ENCODE measurements around the gene UPK2.

The UPK2 gene

DNA sequence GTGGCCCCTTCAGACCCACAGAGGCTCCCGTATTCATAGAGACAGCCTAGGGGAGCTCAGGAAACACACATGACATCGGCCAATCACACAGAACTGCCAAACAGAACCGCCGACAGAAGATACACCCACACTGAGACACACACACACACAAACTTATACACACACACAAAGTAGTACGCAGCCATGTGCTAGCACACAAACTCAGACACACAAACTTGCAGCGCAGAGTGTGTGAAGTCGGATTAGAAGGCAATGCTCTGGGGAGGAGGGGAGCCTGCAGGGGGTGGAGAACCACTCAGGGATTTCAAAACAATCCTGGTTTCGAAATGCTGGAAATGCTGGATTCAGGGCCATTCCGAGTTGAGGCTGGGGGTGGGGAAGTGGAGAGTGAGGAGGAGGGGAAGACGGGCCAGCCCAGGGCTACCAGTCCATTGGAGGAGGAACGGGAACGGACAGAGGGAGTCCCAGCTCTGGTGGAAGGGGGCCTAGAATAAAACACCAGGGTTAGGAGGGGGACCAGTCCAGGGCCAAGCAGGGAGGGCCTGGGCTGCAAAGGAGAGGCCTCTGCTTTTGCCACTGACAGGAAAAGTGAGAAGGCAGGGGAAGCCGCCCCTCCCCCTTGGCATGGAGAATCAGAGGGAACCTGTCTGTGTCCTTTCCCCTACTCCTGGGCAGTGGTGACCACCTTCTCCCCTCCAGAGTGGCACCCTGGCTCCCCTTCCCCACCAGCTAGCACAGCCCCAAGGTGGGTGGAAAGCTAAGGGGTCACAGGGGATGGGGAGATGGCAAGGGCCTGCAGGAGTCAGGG lies 34.8 kb upstream of the UPK2 start:
- DNase-seq (ENCODE audit: insufficient read length, low spot score) (no peak), FAIRE-seq (no peak)
- TF ChIP-seq, protein P1, sequence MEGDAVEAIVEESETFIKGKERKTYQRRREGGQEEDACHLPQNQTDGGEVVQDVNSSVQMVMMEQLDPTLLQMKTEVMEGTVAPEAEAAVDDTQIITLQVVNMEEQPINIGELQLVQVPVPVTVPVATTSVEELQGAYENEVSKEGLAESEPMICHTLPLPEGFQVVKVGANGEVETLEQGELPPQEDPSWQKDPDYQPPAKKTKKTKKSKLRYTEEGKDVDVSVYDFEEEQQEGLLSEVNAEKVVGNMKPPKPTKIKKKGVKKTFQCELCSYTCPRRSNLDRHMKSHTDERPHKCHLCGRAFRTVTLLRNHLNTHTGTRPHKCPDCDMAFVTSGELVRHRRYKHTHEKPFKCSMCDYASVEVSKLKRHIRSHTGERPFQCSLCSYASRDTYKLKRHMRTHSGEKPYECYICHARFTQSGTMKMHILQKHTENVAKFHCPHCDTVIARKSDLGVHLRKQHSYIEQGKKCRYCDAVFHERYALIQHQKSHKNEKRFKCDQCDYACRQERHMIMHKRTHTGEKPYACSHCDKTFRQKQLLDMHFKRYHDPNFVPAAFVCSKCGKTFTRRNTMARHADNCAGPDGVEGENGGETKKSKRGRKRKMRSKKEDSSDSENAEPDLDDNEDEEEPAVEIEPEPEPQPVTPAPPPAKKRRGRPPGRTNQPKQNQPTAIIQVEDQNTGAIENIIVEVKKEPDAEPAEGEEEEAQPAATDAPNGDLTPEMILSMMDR (IDR thresholded peaks at IDR 0.05; ENCODE audit: insufficient read depth, missing control alignments), result no peak

DNA sequence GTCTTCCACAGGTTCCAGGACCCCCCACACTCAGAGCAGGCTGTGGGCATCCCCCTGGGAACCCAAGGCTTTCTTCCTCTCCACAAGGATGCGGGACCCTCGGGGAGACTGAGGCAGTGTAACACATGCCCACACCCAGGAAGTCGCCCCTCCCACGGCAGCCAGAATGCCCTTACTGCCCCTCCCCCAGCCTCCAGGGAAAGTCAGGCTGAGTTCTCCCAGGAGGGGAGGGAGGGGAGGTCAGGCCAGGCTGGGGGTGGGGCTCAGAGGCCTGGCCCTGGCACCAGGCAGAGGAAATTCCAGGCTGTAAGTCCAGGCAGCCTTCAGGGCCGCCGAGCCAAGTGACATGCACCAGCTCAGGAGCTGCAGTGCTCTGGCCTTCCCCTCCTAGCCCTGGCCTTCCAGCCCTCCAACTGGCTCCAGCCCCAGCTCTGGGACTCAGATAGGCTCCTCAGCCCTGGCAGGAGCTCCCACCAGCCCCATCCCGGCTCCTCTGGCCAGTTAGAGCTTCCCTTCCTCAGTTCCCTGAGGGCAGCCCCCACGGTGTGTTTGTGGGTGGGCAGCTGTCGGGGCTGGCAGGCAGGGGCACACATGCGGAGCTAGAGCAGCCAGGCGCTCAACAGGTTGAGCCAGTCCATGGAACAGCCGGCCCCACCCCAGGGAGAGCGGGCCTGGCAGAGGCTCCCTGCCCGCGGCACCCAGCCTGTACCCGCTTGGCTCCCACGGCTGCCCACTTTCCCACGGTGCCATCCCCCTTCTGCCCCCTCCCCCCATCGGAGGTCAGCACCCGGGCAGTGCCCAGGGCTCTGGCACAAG lies 34.0 kb upstream of the UPK2 start:
- no peak for DNase-seq (ENCODE audit: insufficient read length, low spot score)
- TF ChIP-seq, protein P1 (IDR thresholded peaks at IDR 0.05; ENCODE audit: insufficient read depth, missing control alignments), result no peak
- no peak for FAIRE-seq

DNA sequence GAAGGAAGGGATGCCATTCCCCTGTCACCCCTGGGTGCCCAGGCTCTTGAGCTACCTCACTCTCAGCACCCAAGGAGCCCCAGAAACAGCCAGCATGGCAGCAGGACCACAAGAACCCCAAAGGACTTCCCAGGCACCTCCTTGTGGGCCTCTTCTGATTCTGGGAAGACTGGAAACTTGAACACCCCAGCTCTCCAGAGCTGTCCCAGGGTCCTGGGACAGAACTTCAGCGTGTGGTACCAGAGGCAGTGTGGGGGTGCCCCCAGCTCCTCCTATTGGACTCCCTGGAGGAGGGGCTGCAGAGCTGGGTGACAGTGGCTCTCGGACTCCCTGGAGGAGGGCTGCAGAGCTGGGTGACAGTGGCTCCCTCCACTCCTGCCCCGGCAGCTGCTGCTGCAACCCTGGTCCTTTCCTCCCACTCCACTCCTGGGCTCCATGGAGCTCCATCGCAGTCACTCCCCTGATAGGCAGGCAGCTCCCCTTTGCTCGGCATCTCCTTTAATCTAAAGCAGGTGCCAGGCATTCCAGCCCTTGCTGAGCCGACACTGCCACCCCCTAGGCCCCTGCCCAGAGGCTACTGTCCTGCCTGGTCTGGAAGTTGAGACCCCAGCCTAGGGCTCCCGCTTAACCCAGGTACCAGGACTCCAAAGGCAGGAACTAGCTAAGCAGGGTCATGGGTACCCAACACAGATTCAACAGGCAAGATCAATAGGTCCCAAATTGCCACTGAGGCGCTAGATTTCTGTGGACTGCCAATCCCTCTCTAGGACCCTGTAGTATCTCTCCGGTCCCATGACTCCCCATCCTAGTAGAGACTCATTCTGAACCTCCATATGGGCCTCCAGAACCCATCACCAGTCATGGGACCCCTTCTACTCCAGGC lies 33.1 kb upstream of the UPK2 start:
- no peak for FAIRE-seq
- DNase-seq (ENCODE audit: insufficient read length, low spot score), result no peak
- TF ChIP-seq, protein P1 (IDR thresholded peaks at IDR 0.05; ENCODE audit: insufficient read depth, missing control alignments), result no peak

DNA sequence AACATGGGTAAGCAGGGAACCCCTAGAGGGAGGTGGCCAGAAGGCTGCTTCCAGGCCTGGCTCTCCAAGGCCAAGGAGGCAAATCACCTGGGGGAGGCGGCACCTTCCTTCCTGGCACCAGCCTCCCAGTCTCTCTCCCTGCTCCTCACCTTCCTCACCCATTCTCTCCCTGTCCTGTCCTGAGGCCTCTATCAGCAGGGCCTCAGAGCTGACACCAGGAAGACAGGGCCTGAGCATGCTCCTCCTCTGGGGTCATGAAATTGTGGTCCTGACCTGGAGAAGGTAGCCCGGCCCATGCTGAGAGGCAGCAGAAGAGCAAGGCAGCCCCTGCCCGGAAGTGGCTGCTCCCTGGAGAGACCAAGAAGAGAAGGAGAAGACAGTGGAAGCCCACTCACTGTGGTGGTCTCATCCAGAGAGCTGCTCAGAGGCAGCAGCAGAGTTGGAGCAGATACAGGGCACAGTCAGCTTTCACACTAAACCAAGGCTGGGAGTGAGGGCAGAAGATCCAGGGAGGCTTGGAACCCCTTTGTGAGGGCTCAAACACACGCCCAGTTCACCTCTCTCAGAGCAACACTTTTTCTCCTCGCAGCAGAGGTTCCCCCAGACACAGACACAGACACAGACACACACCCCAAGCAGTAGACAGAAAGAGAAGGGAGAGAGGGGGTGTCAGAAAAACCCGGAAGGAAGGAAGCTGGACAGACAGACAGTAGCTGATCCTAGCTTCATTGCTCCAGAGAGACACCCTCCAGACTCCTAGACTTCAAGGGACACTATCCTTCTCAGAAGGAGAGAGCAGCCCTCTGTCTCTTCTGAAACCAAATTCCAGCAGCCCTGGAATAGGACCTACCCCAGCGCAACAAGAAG lies 32.1 kb upstream of the UPK2 start:
- DNase-seq (ENCODE audit: insufficient read length, low spot score) (no peak), FAIRE-seq (no peak)
- TF ChIP-seq, protein P1 (IDR thresholded peaks at IDR 0.05; ENCODE audit: insufficient read depth, missing control alignments), result no peak

DNA sequence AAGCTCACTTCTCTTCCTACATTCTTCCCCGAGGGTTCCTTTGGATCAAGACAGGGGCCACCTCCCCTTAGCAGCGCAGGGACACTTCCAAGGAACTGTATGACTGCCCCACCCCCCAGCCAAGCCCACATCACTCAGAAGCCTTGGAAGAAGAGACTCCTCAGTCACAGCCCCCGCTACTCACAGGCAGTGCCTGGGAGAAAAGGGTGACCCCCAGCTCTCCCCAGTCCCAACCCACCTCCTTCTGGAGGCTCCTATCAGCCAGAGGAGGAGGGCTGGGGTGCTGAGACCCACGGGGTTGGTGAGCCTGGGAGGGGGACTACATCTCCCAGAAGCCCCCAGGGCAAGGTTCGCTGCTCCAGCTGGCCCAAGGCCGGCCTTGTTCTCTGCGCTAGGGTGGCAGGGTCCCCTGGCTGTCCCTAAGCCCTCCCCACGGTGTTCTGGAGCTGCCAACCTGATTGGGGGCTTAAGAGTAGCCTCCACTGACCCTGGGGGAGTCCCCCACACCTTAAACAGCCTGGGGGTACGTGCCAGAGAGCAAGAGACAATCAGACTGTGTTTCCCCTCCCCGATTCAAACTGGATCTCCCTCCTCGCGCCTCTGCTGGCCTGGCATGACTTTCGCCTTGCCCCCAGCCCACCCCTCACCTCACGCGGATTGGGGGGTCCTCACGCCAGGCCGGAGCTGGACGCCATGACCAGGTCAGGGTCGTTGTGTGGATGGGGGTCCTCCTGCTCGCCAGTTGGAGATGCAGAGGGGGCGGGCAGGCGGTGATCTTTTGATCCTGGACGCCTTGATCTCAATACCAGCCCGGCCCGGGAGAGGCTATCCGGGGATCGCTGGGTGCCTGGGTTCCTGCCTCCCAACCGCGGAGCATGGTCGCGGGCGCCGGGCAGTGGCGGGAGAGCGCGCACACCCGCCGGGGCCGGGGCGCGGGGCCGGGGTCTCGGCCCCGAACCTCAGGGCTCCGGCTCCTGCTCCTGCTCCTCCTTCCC lies 31.2 kb upstream of the UPK2 start:
- no peak for FAIRE-seq
- TF ChIP-seq, protein P1 (IDR thresholded peaks at IDR 0.05; ENCODE audit: insufficient read depth, missing control alignments), result no peak
- DNase-seq (ENCODE audit: insufficient read length, low spot score), result peak; percentile 90

All from D721Med (cell line).